ENCODE data around the gene TENM3.

TENM3 gene

DNA sequence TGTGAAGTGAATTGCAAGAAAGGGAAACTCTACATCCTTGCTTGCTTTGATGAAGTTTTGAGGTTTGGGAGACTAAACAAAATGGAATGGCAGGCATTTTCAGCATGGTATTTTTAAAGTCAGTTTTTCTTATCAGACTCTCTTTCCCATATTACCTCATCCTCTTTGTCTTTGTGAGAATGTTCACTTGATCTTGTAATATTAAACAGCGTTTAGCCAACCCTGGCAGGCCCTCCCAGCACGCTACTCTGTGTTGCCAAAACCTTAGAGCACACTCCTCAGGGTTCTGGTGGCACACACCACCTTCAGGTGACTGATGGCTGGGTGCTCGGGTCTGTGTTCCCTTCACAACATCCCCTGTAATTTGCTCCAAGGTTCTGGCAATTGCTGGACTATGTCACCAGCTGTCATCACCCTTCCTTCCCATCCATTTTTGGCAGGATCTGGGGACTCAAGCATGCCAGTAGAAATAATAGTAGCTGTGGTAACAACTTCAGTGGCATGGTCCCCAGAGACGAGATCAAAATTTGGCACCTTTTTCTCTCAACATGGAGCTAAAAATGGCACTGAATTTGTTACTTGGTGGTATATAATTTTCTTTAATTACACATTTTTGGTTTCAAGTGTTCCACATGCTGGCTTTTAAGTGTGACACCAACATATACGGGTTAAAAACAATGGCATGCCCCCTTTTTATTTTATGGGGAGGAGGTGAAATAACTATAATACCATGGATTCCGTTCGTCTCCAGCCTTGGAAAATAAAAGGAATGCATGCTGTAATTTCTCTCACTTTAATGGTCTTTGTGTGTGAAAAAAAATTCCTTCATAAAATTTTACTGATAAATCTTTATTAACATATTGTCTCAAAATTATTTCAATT lies 400.8 kb downstream of the TENM3 start:
- DNase-seq = no peak

GRCh38 chr4:182644683-182645050 lies 401.5 kb downstream of the TENM3 start:
- no peak for DNase-seq

DNA sequence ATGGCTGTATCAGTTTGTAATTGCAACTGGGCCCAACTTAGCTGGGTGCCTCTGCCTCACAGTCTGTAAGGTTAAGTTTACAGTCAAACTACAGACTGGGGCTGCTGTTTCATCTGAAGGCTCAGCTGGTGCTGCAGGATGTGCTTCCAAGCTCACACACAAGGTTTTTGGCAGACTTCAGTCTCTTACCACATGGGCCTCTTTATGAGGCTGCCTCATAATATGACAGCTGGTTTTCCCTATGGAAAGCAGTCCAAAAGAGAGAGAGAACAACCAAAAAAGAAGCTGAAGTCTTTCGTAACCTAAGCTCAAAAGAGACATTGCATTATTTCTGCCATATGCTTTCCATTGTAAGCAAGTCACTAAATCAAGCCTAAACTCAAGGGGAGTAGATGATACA lies 402.3 kb downstream of the TENM3 start:
- DNase-seq = no peak

DNA sequence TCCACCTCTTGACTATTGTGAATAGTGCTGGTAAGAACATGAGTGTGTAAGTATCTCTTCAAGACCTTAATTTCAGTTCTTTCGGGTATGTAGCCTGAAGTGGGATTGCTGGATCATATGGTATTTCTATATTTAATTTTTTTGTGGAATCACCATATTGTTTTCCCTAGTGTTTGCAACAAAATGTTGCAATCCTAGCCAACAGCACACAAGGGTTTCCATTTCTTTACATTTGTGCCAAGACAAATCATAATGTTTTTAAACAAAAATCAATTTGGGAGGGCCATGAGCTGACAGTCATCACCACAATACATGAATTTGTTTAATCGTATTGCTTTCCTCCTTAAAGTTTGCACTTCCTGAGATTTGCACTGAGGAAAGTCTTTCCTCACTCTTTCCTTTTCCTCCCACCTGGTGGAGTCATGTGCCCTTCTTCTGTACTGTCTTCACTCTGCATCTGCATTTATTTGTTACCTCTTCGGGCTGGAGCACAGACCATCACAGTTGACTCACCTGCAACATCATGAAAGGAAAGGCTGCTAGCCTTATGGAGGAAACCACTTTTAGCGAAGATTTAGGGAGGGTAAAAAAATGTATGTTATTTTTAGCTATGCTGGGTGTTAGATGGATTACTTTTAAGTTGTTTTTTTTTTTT lies 404.6 kb downstream of the TENM3 start:
- no peak for DNase-seq

DNA sequence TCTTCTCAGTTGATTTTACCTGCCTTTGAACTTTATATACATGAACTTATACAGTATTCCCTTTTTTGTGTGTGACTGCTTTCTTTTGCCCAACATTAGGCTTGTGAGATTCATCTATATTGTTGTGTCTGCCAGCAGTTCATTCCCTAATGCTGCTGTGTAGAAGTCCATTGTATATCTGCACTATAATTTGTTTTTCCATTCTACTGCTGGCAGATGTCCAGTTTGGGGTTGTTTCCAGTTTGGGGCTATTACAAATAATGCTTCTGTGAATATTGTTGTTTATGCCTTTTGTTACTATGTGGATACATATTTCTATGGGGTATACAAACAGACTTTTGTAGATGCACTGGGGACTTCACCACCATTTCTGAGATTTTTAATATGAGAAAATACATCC lies 405.6 kb downstream of the TENM3 start:
- no peak for DNase-seq

GRCh38 chr4:182649698-182650477 lies 406.7 kb downstream of the TENM3 start:
- no peak for DNase-seq

- DNase-seq = no peak
These were observed 410.4 kb downstream of the TENM3 start for GRCh38 chr4:182653596-182653995.

- DNase-seq = no peak
These were observed 412.1 kb downstream of the TENM3 start for GRCh38 chr4:182655340-182655739.

DNA sequence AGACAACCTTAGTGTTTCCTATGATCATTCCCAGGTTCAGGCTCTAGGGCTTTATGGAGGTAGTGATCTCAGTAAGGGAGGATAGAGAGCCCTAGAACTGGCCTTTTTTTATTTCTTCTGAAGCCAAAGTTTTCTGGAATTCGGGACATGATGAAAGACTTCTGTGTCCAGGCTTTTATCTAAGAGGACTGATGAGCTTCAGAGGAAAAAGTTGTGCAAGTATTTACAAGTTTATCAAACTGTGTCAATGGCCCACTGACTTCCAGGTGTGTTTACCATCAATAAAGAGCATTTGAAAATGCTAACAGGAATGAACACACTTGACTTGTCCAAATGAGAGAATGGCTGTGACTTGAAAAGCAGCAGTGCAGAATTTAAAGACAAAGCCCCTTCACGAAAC lies 419.3 kb downstream of the TENM3 start:
- DNase-seq = no peak

- no peak for DNase-seq
These were observed 428.0 kb downstream of the TENM3 start for GRCh38 chr4:182671231-182671630.

DNA sequence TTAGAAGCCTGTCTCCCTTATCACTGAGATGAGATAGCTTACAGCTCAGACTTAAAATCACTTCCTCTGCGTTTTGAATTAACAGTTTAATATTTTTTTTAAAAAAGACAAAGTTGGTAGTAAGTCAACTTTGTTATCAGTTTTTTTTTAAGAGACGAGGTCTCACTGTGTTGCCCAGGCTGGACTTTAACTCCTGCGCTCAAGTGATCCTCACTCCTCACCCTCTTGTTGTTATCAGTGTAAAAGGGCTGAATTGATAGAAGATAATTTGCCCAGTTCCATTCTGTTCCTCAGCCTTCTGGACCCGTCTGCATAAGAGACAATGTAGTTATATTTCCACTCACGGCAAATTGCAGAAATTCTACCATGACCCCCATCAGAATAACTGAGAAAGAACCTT lies 428.5 kb downstream of the TENM3 start:
- no peak for DNase-seq

GRCh38 chr4:182678590-182678989 lies 435.4 kb downstream of the TENM3 start:
- no peak for DNase-seq

DNA sequence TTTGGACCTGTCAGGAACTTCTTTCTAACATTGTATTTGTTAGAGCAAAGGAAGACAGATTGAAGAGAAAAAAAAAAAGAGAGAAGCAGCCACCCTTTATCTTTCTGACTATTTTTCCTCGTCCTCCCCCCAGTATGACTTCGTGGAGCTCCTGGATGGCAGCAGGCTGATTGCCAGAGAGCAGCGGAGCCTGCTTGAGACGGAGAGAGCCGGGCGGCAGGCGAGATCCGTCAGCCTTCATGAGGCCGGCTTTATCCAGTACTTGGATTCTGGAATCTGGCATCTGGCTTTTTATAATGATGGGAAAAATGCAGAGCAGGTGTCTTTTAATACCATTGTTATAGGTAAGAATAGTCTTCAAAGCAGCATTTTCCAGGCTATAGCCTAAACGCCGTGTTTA lies 436.3 kb downstream of the TENM3 start:
- DNase-seq = no peak

GRCh38 chr4:182680234-182680653 lies 437.0 kb downstream of the TENM3 start:
- no peak for DNase-seq

DNA sequence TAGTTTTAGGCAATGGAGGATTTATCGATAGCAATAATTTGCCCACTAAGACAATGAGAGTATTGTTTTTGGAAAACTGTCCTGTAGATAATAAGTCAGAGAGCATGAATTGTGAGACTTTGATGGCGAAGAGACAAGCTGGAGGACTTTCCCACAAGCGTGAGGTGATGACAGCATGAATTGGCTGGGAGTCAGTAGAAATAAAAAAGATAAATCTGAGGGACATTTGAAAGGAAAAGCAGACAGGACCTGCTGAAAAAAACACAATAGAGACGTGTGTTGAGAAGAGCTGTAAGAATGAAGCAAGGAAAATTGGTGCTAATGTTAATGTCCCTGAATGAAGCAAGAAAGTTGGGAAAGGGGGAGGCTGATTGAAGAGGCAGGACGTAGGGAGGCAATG lies 440.5 kb downstream of the TENM3 start:
- no peak for DNase-seq

DNA sequence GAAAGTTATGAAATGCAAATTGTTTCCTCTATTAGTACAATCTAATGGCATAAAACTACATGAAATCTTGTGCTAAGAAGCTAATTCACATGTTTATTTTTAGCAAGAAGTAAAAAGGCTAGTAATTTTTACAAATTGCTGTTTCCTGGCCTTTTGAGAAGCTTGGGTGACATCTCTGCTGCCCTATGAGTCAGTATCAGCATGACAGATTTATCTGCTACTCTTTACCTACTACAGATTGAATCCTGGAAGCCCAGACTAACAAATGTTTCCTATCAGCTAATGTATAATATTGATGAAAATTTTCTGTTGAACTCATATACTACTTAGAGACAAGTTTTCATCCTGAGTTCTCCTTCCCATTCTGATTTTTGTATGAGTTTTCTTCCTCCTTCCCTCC lies 441.6 kb downstream of the TENM3 start:
- no peak for DNase-seq

GRCh38 chr4:182688081-182688480 lies 444.9 kb downstream of the TENM3 start:
- no peak for DNase-seq

GRCh38 chr4:182694551-182694950 lies 451.3 kb downstream of the TENM3 start:
- DNase-seq = no peak

- no peak for DNase-seq
These were observed 451.8 kb downstream of the TENM3 start for GRCh38 chr4:182695009-182695408.

- no peak for DNase-seq
These were observed 452.6 kb downstream of the TENM3 start for GRCh38 chr4:182695842-182696241.

DNA sequence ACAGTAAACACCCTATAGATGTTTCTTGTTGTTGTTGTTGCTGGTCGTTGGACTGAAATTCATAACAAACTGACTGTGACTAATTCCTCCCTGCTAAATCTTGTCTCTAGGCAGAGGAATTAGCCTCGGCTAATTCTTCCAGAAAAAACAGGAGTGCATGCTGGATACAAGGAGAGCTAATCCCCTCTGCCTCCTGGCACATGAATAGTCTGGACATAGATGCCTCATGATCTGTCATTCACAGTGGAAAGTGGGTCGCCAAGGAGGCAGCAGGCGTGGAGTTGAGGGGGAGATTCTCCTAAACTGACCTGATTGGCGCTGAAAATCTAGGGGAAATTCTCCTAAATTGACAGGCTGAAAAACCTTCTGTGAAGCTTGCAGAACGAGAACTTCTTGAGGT lies 453.9 kb downstream of the TENM3 start:
- DNase-seq = no peak

DNA sequence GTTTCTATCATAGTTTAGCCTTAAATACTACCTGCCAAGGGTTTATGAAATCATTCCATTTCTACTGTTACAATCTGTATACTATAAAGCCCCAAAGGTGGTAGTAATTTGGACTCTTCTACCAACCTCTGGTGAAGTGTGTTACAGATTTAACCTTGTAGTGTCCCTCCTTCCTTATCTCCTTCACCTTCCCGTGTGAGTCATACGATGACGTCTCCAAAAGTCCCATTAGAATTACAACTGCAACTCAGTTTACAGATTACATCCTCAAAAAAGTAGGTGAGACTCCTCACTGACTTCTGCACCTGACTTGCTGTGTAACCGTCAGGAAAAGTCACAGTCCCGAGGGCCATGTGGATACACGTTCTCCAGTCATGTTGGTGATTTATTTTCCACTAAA lies 455.0 kb downstream of the TENM3 start:
- DNase-seq = no peak

DNA sequence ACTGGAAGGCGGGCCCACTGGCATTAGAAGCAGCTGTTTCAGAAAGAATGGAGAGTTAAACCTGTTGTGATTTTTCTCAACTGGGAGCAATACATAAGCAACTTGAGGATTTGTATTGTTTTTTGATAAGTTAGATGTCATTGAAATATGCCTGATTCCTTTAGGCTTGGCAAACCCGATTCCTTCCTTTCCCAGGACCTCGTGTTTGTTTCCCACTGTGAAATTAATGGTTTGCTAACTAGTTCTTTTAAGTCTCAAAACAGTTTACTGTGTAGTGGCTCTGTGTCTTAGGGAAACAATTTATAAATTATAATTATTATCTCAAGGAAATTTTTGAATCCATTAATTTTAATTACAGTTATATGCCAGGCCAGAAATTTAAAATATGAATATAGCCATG lies 456.0 kb downstream of the TENM3 start:
- no peak for DNase-seq

GRCh38 chr4:182699795-182700194 lies 456.6 kb downstream of the TENM3 start:
- DNase-seq = no peak
